Loucy (cell line): ENCODE results near the gene ASCC1.

Source experiments
- CTCF ChIP-seq: fragments of 200-600 bp; sonication (generic); conservative IDR thresholded peaks from 2 replicates; pipeline ENCODE4 v1.5.1; 2014; ENCODE audit warnings: mild to moderate bottlenecking, antibody characterized with exemption, low read length
- EZH2phosphoT487 ChIP-seq: fragments of 200-600 bp; IDR thresholded peaks from 2 replicates; pipeline ENCODE4 v1.6.1; 2018; ENCODE audit warnings: antibody characterized with exemption, mild to moderate bottlenecking, moderate library complexity, borderline replicate concordance

- TF ChIP-seq CTCF = no peak
- no peak for TF ChIP-seq EZH2phosphoT487
These were observed 45.8 kb downstream of the ASCC1 start for GRCh38 chr10:72170263-72170662.
